Erythroblast (primary cell): ENCODE measurements around the gene LSM12.
"Not testable (repeated sequence)": the region's sequence is repeated elsewhere in the genome, so short reads cannot be mapped to it uniquely, and the experiment has no call there.

ENCODE experiments used
- DNase-seq, 2 experiments: peaks; one replicate each; lab custom pipeline; 2025; lab: John Stamatoyannopoulos, UW
- GATA1 ChIP-seq: IDR thresholded peaks from 2 replicates; pipeline ENCODE4 v1.6.1; 2011; ENCODE audit warnings: low read depth, mild to moderate bottlenecking, control low read depth, low read length, moderate library complexity
- POLR2A ChIP-seq: IDR thresholded peaks from 2 replicates; pipeline ENCODE4 v1.6.1; 2011; ENCODE audit warnings: mild to moderate bottlenecking, low read length

LSM12 gene

GRCh38 chr17:44105941-44106340 is 39.5 kb upstream of the LSM12 start:
- DNase-seq, result no peak

GRCh38 chr17:44105483-44105882 is 39.0 kb upstream of the LSM12 start:
- DNase-seq, result no peak

More at GRCh38 chr17:44105941-44106340, 39.5 kb upstream of the LSM12 start:
- no peak for TF ChIP-seq POLR2A
- no peak for TF ChIP-seq GATA1

DNA sequence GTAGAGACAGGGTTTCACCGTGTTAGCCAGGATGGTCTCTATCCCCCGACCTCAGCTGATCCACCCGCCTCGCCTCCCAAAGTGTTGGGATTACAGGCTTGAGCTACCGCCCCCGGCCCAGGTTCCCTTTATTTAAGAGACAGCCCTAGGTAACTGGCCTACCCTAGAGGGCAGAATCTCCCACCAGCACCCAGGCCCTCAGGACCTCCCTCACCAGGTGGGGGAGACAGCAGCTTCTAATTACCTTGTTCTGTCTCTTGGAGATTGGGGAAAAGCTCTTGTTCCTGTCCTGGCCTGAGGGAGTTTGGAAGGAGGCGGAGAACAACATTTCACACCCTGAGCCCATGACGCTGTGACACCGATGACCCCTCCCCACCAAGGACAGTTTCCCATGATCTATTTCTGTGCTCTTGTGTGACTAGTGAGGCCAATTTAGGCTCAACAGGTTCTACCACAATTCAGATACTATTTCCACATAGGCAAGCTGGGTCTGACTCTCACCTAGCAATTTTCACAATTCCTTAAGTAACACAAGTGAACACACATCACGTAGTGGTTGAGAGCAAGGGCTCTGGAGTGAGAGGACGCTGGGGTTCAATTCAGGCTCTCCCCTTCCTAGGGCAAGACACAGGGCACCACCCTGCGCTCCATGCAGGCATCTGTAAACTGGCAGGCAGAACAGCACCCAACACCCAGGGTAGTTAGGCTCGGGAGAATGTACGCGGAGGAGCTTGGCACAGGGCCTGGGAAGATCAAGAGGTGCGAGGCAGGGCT is 36.6 kb upstream of the LSM12 start:
- DNase-seq, result no peak
- TF ChIP-seq GATA1 (no peak), POLR2A (no peak)

More at GRCh38 chr17:44105483-44105882, 39.0 kb upstream of the LSM12 start:
- no peak for TF ChIP-seq POLR2A
- TF ChIP-seq GATA1, result no peak

- not testable (repeated sequence) for DNase-seq
Measured at GRCh38 chr17:44101858-44102257, 35.4 kb upstream of the LSM12 start.

- no peak for TF ChIP-seq POLR2A
- TF ChIP-seq GATA1, result no peak
- no peak for DNase-seq
Measured at GRCh38 chr17:44097110-44097958, 30.9 kb upstream of the LSM12 start.

- no peak for TF ChIP-seq POLR2A
- TF ChIP-seq GATA1, result no peak
- DNase-seq, result peak; percentile 61 to 66
Measured at GRCh38 chr17:44095647-44096496, 29.4 kb upstream of the LSM12 start.

- DNase-seq, result peak; percentile 58 to 63
- no peak for TF ChIP-seq GATA1
- TF ChIP-seq POLR2A, result no peak
Measured at GRCh38 chr17:44095388-44095646, 28.8 kb upstream of the LSM12 start.

- no peak for TF ChIP-seq POLR2A
- no peak for TF ChIP-seq GATA1
- DNase-seq, result no peak
Measured at GRCh38 chr17:44094701-44095387, 28.4 kb upstream of the LSM12 start.

DNA sequence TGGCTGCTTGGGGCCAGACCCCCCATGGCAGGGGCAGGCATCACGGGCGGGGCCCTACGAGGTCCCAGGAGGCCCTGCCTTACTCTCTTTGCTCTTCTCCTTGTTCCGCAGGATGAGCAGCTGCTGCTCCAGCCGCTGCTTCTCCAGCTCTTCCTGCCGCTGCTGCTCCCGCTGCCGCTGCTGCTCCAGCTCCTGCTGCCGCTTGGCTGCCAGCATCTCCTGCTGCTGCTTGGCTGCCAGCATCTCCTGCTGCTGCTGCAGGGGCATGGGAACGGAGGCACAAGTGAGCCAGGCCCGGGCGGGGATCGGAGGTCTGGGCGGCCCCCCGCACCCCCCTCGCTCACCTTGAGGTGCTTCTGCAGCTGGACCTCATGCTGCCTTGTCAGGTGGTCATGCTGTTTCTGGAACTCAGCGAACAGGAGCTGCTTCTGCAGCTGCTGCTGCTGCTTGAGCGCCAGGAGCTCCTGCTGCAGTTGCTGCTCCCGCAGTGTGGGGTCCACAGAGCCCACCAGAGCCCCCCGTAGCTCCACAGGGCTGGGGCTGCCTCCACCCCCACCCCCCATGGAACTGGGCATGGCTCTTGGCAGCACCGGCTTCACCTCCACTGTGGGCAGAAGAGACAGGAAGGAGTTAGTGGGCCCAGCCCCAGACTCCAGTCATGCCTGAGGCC is 26.9 kb upstream of the LSM12 start:
- TF ChIP-seq GATA1 (no peak), POLR2A (no peak)
- no peak for DNase-seq

- DNase-seq, result no peak
Measured at GRCh38 chr17:44092051-44092450, 25.6 kb upstream of the LSM12 start.

GRCh38 chr17:44091200-44091997 is 24.9 kb upstream of the LSM12 start:
- TF ChIP-seq POLR2A (no peak), GATA1 (no peak)
- DNase-seq, result no peak

More at GRCh38 chr17:44092051-44092450, 25.6 kb upstream of the LSM12 start:
- TF ChIP-seq GATA1, result no peak
- no peak for TF ChIP-seq POLR2A

DNA sequence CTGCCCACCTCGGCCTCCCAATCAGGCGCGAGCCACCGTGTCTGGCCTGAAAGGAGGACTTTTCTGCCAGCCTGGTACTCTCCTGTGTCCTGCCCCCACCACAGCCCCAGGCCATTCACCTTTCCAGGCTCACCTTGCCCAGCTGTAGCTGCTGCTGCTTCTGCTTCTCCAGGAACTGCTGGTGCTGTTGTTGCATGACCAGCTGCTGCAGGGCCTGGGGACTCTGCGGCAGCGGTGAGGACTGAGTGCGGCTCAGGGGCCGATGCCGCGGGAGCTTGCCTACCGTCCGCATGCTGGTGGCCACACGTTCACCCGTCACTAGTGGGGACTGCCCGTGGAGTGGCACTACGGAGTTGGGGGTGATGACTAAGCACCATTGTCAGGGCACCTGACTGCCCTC is 21.8 kb upstream of the LSM12 start:
- DNase-seq, result no peak
- no peak for TF ChIP-seq POLR2A
- no peak for TF ChIP-seq GATA1
